ENCODE results near the gene GDPD5. TPM values are rescaled to one million over a fixed set of nuclear protein-coding genes. Genes with fewer than 3 reads are reported as not detected.

Gene GDPD5
- total RNA-seq, 1 donor from 2014 or later, result 7.8 TPM

DNA sequence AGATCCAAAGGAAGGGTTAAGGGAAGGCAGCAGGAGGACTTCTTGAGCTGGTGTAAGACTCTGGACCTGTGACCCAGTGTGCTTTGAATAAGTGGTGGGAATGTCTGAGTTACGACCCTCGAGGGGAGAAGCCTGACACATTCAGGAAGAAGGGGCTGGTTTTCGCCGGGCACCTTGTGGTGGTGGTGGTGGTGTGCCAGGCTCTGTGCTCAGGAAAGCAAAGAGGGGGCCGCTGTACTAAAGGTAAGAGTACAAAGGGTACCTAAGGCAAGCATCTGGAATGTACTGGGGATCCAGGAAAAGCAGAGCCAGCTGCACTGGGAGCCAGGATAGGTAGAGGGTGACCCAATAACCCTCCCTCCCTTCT, 99.0 kb downstream of the GDPD5 start:
- Histone ChIP-seq H3K9ac (ENCODE audit: low read depth in 1 of 3, low read length in 3 of 3) (no peak overlapping the region), H3K4me3 (ENCODE audit: low read length in 3 of 3) (no peak overlapping the region), H3K36me3 (ENCODE audit: control insufficient read depth in 3 of 3, insufficient read depth in 3 of 3, low read length in 3 of 3) (peaks cover 3 to 15% (median 8%) of the 10 kb centered on the region in 3 donors), H3K27ac (ENCODE audit: low read depth, low read length) (no peak overlapping the region), H3K9me3 (ENCODE audit: control insufficient read depth in 3 of 3, low read length in 3 of 3) (peaks cover 0 to 2% (median 0%) of the 10 kb centered on the region in 3 donors), H3K27me3 (ENCODE audit: control insufficient read depth in 3 of 3, insufficient read depth in 3 of 3, low read length in 3 of 3) (peaks cover 18 to 42% (median 36%) of the 10 kb centered on the region in 3 donors), H3K4me1 (ENCODE audit: control insufficient read depth in 3 of 3, insufficient read depth in 3 of 3, low read length in 3 of 3) (peaks cover 10 to 14% (median 12%) of the 10 kb centered on the region in 3 donors)

DNA sequence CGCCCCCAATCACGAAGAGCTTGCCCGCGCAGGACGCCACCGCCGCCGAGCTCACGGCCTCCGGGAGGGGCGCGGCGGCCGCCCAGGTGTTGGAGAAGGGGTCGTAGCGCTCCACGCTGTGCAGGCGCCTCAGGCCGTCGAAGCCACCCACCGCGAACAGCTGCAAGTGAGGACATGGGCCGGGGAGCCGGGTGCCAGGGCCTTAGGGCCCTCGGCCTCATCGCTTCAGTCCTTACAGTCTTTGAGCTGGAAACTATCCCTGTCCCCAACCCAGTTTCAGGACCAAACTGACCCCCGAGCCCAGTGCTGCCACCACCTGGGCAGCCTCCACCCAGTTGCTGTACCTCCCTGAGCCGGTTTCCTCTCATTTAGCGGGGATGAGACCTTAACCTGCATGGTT, 100.3 kb downstream of the GDPD5 start:
- Histone ChIP-seq H3K9ac (ENCODE audit: low read depth in 1 of 3, low read length in 3 of 3) (no peak overlapping the region), H3K36me3 (ENCODE audit: control insufficient read depth in 3 of 3, insufficient read depth in 3 of 3, low read length in 3 of 3) (peaks cover 3 to 15% (median 8%) of the 10 kb centered on the region in 3 donors), H3K4me3 (ENCODE audit: low read length in 3 of 3) (no peak overlapping the region), H3K9me3 (ENCODE audit: control insufficient read depth in 3 of 3, low read length in 3 of 3) (peaks cover 0 to 2% (median 0%) of the 10 kb centered on the region in 3 donors), H3K27me3 (ENCODE audit: control insufficient read depth in 3 of 3, insufficient read depth in 3 of 3, low read length in 3 of 3) (peaks cover 8 to 29% (median 23%) of the 10 kb centered on the region in 3 donors), H3K27ac (ENCODE audit: low read depth, low read length) (no peak overlapping the region), H3K4me1 (ENCODE audit: control insufficient read depth in 3 of 3, insufficient read depth in 3 of 3, low read length in 3 of 3) (peaks cover 2 to 11% (median 5%) of the 10 kb centered on the region in 3 donors)

DNA sequence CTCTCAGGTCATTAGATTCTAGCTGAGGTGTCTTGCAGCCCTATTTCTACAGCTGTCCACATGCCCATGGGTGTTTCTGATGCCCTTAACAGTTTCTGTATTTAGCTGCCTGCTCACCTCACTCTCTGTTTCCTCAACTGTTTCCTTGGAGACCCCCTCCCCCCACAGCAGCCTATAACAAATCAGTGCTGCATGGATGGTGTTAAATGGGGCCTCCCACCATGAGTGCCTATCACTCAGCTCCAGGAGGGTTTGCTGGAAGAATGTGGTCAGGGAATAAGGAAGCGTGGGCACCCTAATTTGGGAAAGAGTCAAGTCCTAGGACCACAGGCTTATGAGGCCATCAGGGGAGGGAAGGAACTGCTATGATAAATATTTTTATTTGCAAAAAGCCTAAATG, 101.3 kb downstream of the GDPD5 start:
- H3K9me3 ChIP-seq (ENCODE audit: control insufficient read depth in 3 of 3, low read length in 3 of 3), result peaks cover 0 to under 1% (median 0%) of the 10 kb centered on the region in 3 donors
- peaks cover 0 to 5% (median 0%) of the 10 kb centered on the region in 3 donors for H3K4me1 ChIP-seq (ENCODE audit: control insufficient read depth in 3 of 3, insufficient read depth in 3 of 3, low read length in 3 of 3)
- no peak overlapping the region for H3K4me3 ChIP-seq (ENCODE audit: low read length in 3 of 3)
- peaks cover 4 to 19% (median 17%) of the 10 kb centered on the region in 3 donors for H3K27me3 ChIP-seq (ENCODE audit: control insufficient read depth in 3 of 3, insufficient read depth in 3 of 3, low read length in 3 of 3)
- H3K9ac ChIP-seq (ENCODE audit: low read depth in 1 of 3, low read length in 3 of 3), result no peak overlapping the region
- no peak overlapping the region for H3K27ac ChIP-seq (ENCODE audit: low read depth, low read length)
- H3K36me3 ChIP-seq (ENCODE audit: control insufficient read depth in 3 of 3, insufficient read depth in 3 of 3, low read length in 3 of 3), result peaks cover 3 to 15% (median 8%) of the 10 kb centered on the region in 3 donors

DNA sequence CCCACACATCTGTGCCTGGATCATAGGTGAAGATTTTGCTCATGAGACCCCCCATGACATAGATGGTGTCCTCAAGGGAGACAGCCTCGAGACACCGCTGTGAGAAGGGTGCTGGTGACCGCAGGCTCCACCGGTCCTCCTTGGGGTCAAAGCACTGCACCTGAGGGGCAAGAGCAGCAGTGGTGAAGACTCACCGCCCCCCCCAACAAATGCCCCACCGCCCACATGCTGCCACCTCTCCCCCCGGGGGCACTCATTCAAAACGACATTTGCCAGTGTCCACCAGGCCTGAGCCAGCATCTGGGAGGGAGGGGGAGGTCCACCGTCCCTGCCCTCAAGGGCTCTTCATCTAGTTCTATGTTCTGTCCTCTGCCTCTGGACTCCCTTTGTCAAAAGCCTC, 102.0 kb downstream of the GDPD5 start:
- Histone ChIP-seq H3K27me3 (ENCODE audit: control insufficient read depth in 3 of 3, insufficient read depth in 3 of 3, low read length in 3 of 3) (peaks cover 0 to 12% (median 11%) of the 10 kb centered on the region in 3 donors), H3K9ac (ENCODE audit: low read depth in 1 of 3, low read length in 3 of 3) (no peak overlapping the region), H3K36me3 (ENCODE audit: control insufficient read depth in 3 of 3, insufficient read depth in 3 of 3, low read length in 3 of 3) (peaks cover 3 to 15% (median 8%) of the 10 kb centered on the region in 3 donors)

DNA sequence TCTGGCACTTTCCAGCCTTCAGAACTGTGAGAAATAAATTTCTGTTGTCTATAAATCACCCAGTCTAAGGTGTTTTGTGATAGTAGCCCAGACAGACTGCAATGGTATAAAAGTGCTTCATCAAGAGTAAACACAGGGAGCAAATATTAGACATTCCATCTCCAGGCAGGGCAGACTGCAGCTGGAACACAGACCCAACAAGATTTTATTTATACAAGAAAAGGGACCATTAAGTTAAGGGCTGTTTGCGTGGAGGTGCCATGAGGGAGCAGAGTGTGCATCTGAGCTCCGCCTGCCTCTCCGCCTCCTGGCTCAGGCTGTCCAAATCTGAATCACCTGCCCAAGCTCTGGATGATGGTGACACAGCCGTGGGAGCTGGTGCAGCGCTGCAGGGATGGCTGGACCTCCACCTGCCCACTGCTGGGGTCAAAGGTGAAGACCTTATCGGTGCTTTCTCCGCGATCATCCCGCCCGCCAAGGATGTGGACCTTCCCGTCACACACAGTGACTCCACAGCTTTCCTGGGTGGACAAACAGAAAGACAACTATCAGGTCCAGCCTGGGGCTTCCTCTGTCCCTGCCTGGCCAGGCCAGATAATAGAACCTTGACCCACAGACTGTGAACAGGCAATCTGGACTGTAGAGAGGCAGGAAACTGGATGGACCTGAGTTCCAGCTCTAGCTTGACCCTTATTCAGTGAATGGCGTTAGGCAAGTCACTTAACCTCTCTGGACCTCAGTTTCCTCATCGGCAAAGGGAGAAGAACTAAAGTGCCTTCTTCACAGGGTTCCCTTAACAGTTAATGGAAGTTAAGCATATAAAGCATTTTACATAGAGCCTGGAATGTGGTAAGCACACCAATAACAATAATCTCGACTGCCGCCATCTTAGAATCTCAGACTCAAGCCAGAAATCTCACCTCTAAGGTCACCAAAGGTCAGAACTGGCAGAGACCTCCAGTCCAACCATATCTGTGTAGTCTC, 103.2 kb downstream of the GDPD5 start:
- Histone ChIP-seq H3K9me3 (ENCODE audit: control insufficient read depth in 3 of 3, low read length in 3 of 3) (no peaks in the 10 kb centered on the region), H3K27me3 (ENCODE audit: control insufficient read depth in 3 of 3, insufficient read depth in 3 of 3, low read length in 3 of 3) (peaks cover 0 to 8% (median 5%) of the 10 kb centered on the region in 3 donors), H3K27ac (ENCODE audit: low read depth, low read length) (no peak overlapping the region), H3K4me1 (ENCODE audit: control insufficient read depth in 3 of 3, insufficient read depth in 3 of 3, low read length in 3 of 3) (peaks cover 0 to 4% (median 0%) of the 10 kb centered on the region in 3 donors), H3K36me3 (ENCODE audit: control insufficient read depth in 3 of 3, insufficient read depth in 3 of 3, low read length in 3 of 3) (peaks cover 3 to 18% (median 8%) of the 10 kb centered on the region in 3 donors), H3K4me3 (ENCODE audit: low read length in 3 of 3) (no peak overlapping the region), H3K9ac (ENCODE audit: low read depth in 1 of 3, low read length in 3 of 3) (no peak overlapping the region)

More for the DNA sequence above, 102.0 kb downstream of the GDPD5 start:
- H3K9me3 ChIP-seq (ENCODE audit: control insufficient read depth in 3 of 3, low read length in 3 of 3), result no peaks in the 10 kb centered on the region
- H3K4me3 ChIP-seq (ENCODE audit: low read length in 3 of 3), result no peak overlapping the region
- no peak overlapping the region for H3K27ac ChIP-seq (ENCODE audit: low read depth, low read length)
- peaks cover 0 to 5% (median 0%) of the 10 kb centered on the region in 3 donors for H3K4me1 ChIP-seq (ENCODE audit: control insufficient read depth in 3 of 3, insufficient read depth in 3 of 3, low read length in 3 of 3)

DNA sequence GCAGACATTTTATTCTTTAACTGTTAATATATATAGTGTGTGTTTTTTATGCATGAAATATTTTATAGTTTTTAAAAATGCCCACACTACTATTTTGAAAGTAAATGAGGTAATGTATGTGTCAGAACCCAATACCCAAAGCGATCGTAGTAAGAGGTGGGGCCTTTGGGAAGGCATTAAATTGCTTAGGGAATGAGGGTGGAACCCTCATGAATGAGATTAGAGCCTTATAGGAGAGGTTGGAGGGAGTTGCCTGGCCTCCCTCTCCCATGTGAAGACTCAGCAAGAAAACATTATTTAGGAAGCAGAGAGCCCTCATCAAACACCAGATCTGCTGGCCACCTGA, 103.9 kb downstream of the GDPD5 start:
- peaks cover 3 to 18% (median 8%) of the 10 kb centered on the region in 3 donors for H3K36me3 ChIP-seq (ENCODE audit: control insufficient read depth in 3 of 3, insufficient read depth in 3 of 3, low read length in 3 of 3)
- peaks cover 0 to 5% (median 0%) of the 10 kb centered on the region in 3 donors for H3K27me3 ChIP-seq (ENCODE audit: control insufficient read depth in 3 of 3, insufficient read depth in 3 of 3, low read length in 3 of 3)
- no peaks in the 10 kb centered on the region for H3K9me3 ChIP-seq (ENCODE audit: control insufficient read depth in 3 of 3, low read length in 3 of 3)
- peaks cover 0 to 4% (median 0%) of the 10 kb centered on the region in 3 donors for H3K4me1 ChIP-seq (ENCODE audit: control insufficient read depth in 3 of 3, insufficient read depth in 3 of 3, low read length in 3 of 3)
- H3K4me3 ChIP-seq (ENCODE audit: low read length in 3 of 3), result no peak overlapping the region
- no peak overlapping the region for H3K9ac ChIP-seq (ENCODE audit: low read depth in 1 of 3, low read length in 3 of 3)
- H3K27ac ChIP-seq (ENCODE audit: low read depth, low read length), result no peak overlapping the region

DNA sequence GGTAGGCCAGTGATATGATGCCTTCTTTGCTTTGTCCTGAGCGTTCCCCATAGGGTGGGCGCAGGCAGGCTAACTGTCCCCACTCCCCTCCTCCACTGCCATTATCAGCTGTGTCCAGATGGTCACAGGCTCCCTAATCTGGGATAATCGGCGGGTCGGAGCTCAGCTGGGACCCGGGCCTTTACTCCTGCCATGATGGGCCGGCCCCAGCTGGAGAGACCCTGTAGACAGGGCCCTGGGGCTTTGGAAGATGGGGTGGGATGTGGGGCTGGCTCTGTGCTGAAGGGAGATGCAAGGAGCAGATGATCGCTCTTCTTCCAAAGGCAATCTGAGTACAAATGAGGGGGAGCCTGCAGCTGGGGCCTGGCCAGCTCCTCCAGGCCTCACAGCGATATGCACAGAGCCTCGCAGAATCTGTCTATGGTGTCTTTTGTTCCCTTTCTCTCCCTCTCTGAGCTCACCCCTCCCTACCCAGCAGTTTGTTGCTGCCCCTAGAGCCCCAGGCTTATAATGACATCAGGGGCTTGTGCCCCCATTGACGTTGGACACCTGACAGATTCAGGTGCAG, 104.6 kb downstream of the GDPD5 start:
- H3K9me3 ChIP-seq (ENCODE audit: control insufficient read depth in 3 of 3, low read length in 3 of 3), result no peaks in the 10 kb centered on the region
- H3K4me1 ChIP-seq (ENCODE audit: control insufficient read depth in 3 of 3, insufficient read depth in 3 of 3, low read length in 3 of 3), result peaks cover 0 to 4% (median 0%) of the 10 kb centered on the region in 3 donors
- no peak overlapping the region for H3K4me3 ChIP-seq (ENCODE audit: low read length in 3 of 3)
- no peak overlapping the region for H3K9ac ChIP-seq (ENCODE audit: low read depth in 1 of 3, low read length in 3 of 3)
- H3K27ac ChIP-seq (ENCODE audit: low read depth, low read length), result no peak overlapping the region
- H3K36me3 ChIP-seq (ENCODE audit: control insufficient read depth in 3 of 3, insufficient read depth in 3 of 3, low read length in 3 of 3), result peaks cover 3 to 18% (median 8%) of the 10 kb centered on the region in 3 donors
- no peaks in the 10 kb centered on the region for H3K27me3 ChIP-seq (ENCODE audit: control insufficient read depth in 3 of 3, insufficient read depth in 3 of 3, low read length in 3 of 3)

DNA sequence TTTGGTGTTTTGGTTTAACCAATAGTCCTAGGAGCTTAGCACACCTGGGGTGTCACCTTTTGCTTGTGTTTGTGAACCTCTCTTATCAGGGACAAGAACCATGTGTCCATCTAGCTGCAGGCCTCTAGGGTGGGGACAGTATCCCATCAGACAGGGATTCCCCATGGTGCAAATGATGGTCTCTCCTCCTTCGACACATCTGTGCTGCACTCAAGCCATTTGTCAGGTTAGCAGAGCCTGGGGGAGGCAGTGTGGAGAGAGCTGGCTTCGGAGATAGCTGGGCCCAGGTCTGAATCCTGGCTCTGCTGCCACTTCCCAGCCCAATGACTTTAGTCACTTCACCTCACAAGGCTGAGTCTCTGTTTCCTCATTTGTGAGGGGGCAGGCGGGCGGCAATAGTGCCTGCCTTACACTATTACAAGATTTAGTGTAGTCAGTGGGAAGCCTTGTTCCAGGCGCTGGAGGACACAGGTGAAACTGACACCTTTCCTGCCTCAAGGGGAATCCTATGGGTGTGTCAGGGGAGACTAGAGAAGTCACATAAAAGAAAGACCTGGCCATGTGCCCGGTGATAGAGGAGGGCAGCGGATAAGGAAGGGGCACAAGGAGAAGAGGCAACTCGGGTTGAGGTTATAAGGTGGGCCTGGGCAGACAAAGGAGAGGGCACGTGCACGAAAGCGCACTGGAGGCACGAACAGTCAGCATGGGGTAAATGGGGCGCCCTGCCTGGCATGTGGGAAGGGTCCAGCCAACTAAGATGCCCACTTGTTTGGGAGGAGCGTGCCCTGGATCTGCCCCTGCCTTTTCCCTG, 105.3 kb downstream of the GDPD5 start:
- Histone ChIP-seq H3K27ac (ENCODE audit: low read depth, low read length) (no peak overlapping the region), H3K36me3 (ENCODE audit: control insufficient read depth in 3 of 3, insufficient read depth in 3 of 3, low read length in 3 of 3) (peaks cover 3 to 18% (median 8%) of the 10 kb centered on the region in 3 donors), H3K9ac (ENCODE audit: low read depth in 1 of 3, low read length in 3 of 3) (peak overlapping the region in 1 of 3 donors; percentile 33), H3K27me3 (ENCODE audit: control insufficient read depth in 3 of 3, insufficient read depth in 3 of 3, low read length in 3 of 3) (no peaks in the 10 kb centered on the region), H3K4me1 (ENCODE audit: control insufficient read depth in 3 of 3, insufficient read depth in 3 of 3, low read length in 3 of 3) (peaks cover 0 to 4% (median 0%) of the 10 kb centered on the region in 3 donors), H3K9me3 (ENCODE audit: control insufficient read depth in 3 of 3, low read length in 3 of 3) (no peaks in the 10 kb centered on the region), H3K4me3 (ENCODE audit: low read length in 3 of 3) (no peak overlapping the region)

DNA sequence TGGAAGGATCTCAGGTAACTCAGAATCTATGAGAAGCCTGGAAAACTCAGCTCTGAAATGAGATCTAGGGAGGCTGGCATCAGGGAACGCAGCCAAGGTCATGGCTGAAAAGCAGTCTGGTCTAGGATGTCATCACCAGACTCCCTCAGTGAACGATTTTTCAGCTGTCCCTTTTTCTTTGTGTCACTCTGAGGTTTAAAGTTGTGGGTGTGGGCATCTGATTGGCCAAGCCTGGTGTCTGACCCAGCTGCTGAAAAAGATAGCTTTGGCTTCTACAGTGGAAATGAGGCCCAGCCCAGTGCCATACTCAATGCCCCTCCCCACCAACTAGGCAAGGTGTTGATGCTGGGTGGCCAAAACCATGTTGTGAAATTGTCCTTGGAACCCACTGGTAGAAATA, 111.9 kb downstream of the GDPD5 start:
- H3K27me3 ChIP-seq (ENCODE audit: control insufficient read depth in 3 of 3, insufficient read depth in 3 of 3, low read length in 3 of 3), result no peaks in the 10 kb centered on the region
- H3K4me1 ChIP-seq (ENCODE audit: control insufficient read depth in 3 of 3, insufficient read depth in 3 of 3, low read length in 3 of 3), result peaks cover 7 to 17% (median 15%) of the 10 kb centered on the region in 3 donors
- H3K4me3 ChIP-seq (ENCODE audit: low read length in 3 of 3), result no peak overlapping the region
- no peaks in the 10 kb centered on the region for H3K9me3 ChIP-seq (ENCODE audit: control insufficient read depth in 3 of 3, low read length in 3 of 3)
- H3K27ac ChIP-seq (ENCODE audit: low read depth, low read length), result peak overlapping the region; percentile 10
- peaks cover 6 to 8% (median 7%) of the 10 kb centered on the region in 3 donors for H3K36me3 ChIP-seq (ENCODE audit: control insufficient read depth in 3 of 3, insufficient read depth in 3 of 3, low read length in 3 of 3)
- H3K9ac ChIP-seq (ENCODE audit: low read depth in 1 of 3, low read length in 3 of 3), result peak overlapping the region in 1 of 3 donors; percentile 51
